ENCODE data around the gene DACT2. TPM values are rescaled to one million over a fixed set of nuclear protein-coding genes. Genes with fewer than 3 reads are reported as not detected.

DACT2 gene
- total and polyA plus RNA-seq, 9 of the 15 experiments (the other 6 are each of a cell fraction or from before 2014, with no cell fraction given), result not detected

DNA sequence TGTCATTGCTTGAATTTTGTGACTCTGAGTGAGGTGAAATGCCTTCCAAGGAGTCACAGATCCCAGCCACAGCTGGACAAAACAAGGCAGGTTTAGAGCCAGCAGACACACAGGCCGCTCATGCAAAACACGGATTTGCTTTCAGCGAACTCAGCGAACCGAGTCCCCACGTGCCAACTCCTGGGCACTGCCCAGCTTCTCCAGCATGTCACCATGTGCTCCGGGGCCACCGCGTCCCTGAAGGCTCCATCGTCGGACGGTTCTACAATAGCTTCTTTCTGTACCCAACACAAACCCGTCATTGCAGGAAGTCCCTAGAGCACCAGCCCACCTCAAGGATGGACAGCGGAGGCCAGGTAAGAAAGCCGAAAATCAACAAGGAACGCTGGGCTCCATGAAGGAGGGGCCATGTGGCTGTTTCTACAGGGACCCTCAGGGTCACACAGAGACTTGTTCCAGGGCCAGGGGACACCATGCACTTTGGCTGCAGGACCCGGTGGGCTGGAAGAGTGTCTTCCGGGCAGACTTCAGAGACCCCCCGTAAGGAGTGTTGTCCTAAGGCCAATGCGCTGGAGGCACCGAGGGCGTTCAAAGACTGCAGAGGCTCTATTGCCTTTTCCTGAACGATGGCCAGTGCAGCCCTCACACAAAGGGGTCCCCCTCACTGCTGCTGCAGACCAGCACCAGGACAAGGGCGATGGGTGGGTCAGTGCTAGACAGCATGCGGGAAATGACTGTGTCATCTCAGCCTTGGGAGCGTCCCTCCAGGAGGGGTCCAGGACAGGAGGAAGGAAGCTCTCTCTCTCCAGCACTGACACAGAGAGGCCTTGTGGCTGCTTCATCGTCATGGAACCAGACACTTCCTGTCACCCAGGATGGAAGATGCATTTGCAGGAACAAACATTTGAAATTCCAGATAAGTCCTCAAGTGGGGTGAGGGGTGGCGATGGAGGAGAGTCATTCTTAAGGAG is 19.8 kb downstream of the DACT2 start:
- H3K9me3 ChIP-seq (replicated peaks; ENCODE audit: control insufficient read depth, insufficient read depth, low read depth, low read length), result no peaks in the 10 kb centered on the region
- H3K36me3 ChIP-seq (ENCODE audit: control insufficient read depth, insufficient read depth, low read length), result no peaks in the 10 kb centered on the region
- DNase-seq (ENCODE audit: extremely low read depth in 1 of 4, low spot score in 3 of 4) (no peak), ATAC-seq (no peak), FAIRE-seq (no peak)
- H3K9me1 ChIP-seq (ENCODE audit: control insufficient read depth, insufficient read depth, low read length), result no peaks in the 10 kb centered on the region
- BruUV-seq (replicated peaks), result no TSS peak
- H3K4me3 ChIP-seq, result no peak overlapping the region
- H3K79me2 ChIP-seq (ENCODE audit: control insufficient read depth, insufficient read depth, low read length), result no peaks in the 10 kb centered on the region
- CTCF ChIA-PET (ENCODE audit: low intra/inter-chr PET ratio), result no interaction called here
- no peaks in the 10 kb centered on the region for H3K4me1 ChIP-seq (replicated peaks in 1 of 2; ENCODE audit: control insufficient read depth in 2 of 2, insufficient read depth in 2 of 2, low read length in 2 of 2)
- no peak overlapping the region for H3K4me2 ChIP-seq (ENCODE audit: insufficient read depth, low read length)
- POLR2A ChIA-PET, result interaction anchor here (1.2 kb wide), 1 partner anchor 23 kb away, joined by 5 read pairs; no protein-coding TSS in a partner anchor
- H2AFZ ChIP-seq (ENCODE audit: low read depth, low read length), result no peak overlapping the region
- WGBS (ENCODE audit: insufficient coverage, low coverage, missing lambda C conversion rate), result 3% methylated on average over 27 of the region's 28 CpGs
- peaks cover 3% of the 10 kb centered on the region; the same call in 1 of the 2 replicates for H4K20me1 ChIP-seq (replicated peaks; ENCODE audit: control insufficient read depth, insufficient read depth, low read length)
- no peak overlapping the region for H3K27ac ChIP-seq (ENCODE audit: extremely low read depth, low read depth, low read length)
- no peak overlapping the region for H3K9ac ChIP-seq (ENCODE audit: insufficient read depth in 1 of 2, low read depth in 2 of 2, low read length in 2 of 2)
- in situ Hi-C loops (cut with MboI) (no loop called here), intact Hi-C loops (cut with micrococcal nuclease) (no loop called here)
- peaks cover 49 to 69% of the 10 kb centered on the region in 2 experiments for H3K27me3 ChIP-seq (ENCODE audit: control insufficient read depth in 2 of 2, insufficient read depth in 2 of 2, low read length in 2 of 2)
- no peak for TF ChIP-seq ZNF561 (CRISPR knock-in tag; conservative IDR thresholded peaks at IDR 0.05)
- TF ChIP-seq GTF3C2 (IDR thresholded peaks at IDR 0.05; ENCODE audit: borderline replicate concordance, extremely low read depth, insufficient read length), result no peak
- no peak for TF ChIP-seq ELF4 (CRISPR knock-in tag; IDR thresholded peaks at IDR 0.05)
- TF ChIP-seq BRF1 (IDR thresholded peaks at IDR 0.05; ENCODE audit: borderline replicate concordance, extremely low read depth, insufficient read length), result no peak
- no peak for TF ChIP-seq CBX1 (IDR thresholded peaks at IDR 0.05; ENCODE audit: low read depth)
- TF ChIP-seq ZNF212 (CRISPR knock-in tag; IDR thresholded peaks at IDR 0.05), result no peak
- TF ChIP-seq ZNF696 (CRISPR knock-in tag; conservative IDR thresholded peaks at IDR 0.05), result no peak
- TF ChIP-seq CSDE1 (IDR thresholded peaks at IDR 0.05), result no peak
- TF ChIP-seq HDGF (IDR thresholded peaks at IDR 0.05), result no peak
- no peak for TF ChIP-seq SOX6 (IDR thresholded peaks at IDR 0.05)
- no peak for TF ChIP-seq ZHX1 (conservative IDR thresholded peaks at IDR 0.05; ENCODE audit: low read length)
- TF ChIP-seq ZNF175 (CRISPR knock-in tag; IDR thresholded peaks at IDR 0.05; ENCODE audit: low read depth), result no peak
- TF ChIP-seq ZFX (CRISPR knock-in tag; IDR thresholded peaks at IDR 0.05), result no peak
